Retinal pigment epithelial cell (primary cell): ENCODE measurements around the gene ROBO1.

ENCODE experiments used
- DNase-seq: peaks from one replicate; pipeline ENCODE4 v3.0.0-alpha.2; 2010; ENCODE audit warnings: low read depth
- H3K4me3 ChIP-seq: 2 replicates; pipeline ENCODE4 v1.5.1; 2011; ENCODE audit warnings: mild to moderate bottlenecking, low read length, control low read depth, moderate library complexity
- TF ChIP-seq, protein P1 (sequence below): conservative IDR thresholded peaks from 2 replicates; pipeline ENCODE4 v1.5.1; 2011; ENCODE audit warnings: low read depth, low read length, control low read depth, inconsistent platforms

The ROBO1 gene

DNA sequence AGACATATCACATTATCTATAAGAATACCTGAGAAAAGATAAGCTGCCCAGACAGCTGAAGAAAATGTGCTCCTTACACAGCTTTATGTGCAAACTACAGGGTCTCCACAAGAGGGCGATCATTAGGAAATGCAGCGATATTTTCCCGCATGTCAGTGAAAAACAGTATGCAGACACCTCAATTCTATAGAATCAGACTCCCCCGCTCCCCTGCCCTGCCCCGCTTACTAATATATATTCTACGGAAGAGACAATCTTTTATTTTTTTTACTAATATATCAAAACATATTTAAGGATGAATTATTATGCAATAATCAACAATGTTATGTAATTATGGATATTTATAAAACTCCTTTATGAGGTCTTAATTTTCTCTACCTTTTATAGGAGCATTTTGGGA is 681.3 kb downstream of the ROBO1 start:
- TF ChIP-seq, protein P1, sequence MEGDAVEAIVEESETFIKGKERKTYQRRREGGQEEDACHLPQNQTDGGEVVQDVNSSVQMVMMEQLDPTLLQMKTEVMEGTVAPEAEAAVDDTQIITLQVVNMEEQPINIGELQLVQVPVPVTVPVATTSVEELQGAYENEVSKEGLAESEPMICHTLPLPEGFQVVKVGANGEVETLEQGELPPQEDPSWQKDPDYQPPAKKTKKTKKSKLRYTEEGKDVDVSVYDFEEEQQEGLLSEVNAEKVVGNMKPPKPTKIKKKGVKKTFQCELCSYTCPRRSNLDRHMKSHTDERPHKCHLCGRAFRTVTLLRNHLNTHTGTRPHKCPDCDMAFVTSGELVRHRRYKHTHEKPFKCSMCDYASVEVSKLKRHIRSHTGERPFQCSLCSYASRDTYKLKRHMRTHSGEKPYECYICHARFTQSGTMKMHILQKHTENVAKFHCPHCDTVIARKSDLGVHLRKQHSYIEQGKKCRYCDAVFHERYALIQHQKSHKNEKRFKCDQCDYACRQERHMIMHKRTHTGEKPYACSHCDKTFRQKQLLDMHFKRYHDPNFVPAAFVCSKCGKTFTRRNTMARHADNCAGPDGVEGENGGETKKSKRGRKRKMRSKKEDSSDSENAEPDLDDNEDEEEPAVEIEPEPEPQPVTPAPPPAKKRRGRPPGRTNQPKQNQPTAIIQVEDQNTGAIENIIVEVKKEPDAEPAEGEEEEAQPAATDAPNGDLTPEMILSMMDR = peak; percentile 90
- DNase-seq = peak; percentile 3
- H3K4me3 ChIP-seq = no peak overlapping the region

DNA sequence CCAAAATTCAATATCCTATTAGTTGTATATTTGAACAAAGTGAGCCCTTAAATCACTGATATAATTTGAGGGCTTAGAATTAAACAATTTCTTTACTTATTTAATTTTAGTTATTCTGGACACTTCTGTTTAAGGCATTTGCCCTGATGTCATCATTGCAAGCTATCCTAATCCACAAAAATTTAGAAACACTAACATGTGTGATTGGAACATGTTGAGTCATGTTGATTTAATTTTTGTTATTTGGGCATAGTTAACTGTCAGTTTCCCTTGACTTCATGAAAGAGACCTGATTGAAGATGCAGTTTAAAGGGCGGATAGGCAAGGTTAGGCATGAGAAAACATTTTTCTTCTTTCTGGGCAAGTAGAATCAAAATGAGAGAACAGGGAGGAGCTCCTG is 682.6 kb downstream of the ROBO1 start:
- no peak overlapping the region for H3K4me3 ChIP-seq
- DNase-seq = no peak
- TF ChIP-seq, protein P1 = no peak

DNA sequence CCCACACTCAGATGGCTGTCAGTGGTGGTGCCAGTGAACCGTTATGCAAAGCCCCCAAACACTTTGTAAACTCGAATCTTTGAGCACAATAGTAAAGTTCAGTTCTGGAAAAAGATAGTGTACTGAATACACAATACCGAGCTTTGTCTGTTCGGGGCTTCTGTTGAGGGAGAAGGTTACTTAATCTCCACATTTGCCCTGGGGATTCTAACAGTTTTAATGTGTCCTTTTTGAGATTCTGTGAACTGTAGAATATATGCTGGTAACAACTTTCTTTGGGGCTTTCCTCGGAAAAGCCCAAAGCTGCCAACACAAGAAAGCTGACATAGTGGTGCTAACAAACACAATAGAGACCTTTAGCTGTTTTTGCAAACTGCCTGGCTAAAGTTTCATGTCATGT is 686.5 kb downstream of the ROBO1 start:
- H3K4me3 ChIP-seq = no peak overlapping the region
- no peak for DNase-seq
- TF ChIP-seq, protein P1 = no peak

DNA sequence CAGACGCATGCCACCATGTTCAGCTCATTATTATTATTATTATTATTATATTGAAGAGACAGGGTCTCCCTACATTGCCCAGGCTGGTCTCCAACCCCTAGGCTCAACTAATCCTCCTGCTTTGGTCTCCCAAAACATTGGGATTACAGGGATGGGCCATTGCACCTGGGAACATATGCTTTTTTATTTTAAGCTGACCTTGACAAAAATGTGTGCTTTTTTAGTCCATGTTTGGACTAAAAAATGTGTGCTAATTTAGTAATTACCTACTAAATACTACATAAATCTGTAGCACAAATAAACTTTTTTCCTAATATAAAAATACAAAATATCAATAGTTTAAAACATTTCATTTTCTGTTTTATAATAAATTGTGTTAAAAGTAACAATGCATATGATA is 693.2 kb downstream of the ROBO1 start:
- TF ChIP-seq, protein P1 = no peak
- DNase-seq = no peak
- H3K4me3 ChIP-seq = no peak overlapping the region

DNA sequence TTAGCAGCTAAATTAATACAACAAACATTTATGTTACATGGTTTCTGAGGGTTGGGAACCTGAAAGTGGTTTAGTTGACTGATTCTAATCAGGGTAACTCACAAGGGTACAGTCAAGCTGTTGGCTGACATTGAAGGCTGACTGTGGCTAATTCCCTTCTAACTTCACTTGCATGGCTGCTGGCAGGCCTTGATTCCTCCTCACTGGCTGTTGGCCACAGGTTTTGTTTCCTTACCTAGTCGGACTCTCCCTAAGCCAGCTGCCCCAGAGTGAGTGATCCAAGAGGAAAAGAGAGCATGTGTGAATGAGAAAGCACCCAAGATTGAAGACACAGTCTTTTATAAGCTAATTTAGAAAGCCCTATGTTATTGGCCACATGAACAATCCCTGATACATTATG is 700.1 kb downstream of the ROBO1 start:
- TF ChIP-seq, protein P1 = no peak
- no peak overlapping the region for H3K4me3 ChIP-seq
- DNase-seq = no peak

DNA sequence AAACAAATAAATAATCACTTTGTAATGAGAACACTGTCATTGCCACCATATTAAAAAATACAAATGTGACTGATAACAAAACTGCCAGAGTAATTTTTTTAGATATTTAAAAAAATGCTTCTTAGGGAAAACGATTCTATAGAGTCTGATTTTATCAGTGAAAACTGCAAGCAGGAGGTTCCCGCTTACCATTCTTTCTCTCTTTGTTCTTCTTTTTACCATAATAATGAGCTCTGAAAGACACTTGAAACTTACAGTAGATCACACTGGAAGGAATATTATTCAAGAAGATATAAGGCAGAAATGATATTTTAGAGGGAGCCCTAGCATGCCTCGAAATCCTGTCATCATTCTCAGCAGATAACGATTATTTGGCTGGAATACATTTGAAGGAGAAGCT is 701.3 kb downstream of the ROBO1 start:
- TF ChIP-seq, protein P1 = no peak
- DNase-seq = no peak
- H3K4me3 ChIP-seq = no peak overlapping the region

DNA sequence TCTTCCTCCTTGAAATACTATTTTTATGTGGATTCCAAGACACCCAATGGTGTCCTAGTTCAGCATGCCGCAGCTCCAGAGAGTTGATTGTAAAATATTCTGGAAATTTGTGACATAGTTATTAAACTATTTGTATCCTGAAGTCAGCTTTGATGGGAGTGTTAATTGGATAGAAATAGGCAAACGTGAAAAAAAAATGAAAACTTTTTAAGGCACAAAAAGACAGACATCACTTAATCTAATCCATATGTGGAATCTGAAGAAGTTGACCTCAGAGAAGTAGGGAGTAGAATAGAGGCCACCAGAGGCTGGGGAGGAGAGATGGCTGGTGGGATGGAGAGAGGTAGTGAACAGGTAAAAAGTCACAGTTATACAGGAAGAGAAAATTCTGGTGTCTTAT is 704.2 kb downstream of the ROBO1 start:
- TF ChIP-seq, protein P1 = no peak
- no peak overlapping the region for H3K4me3 ChIP-seq
- DNase-seq = no peak
